HepG2 (cell line): Measurements from ENCODE around the gene MAPK11. TPM values are rescaled to one million over a fixed set of nuclear protein-coding genes. Genes with fewer than 3 reads are reported as not detected.
A peak's percentile ranks its signal among the peaks of the same experiment; 100 is the strongest.

ENCODE experiments used
- ATM ChIP-seq: fragments of 450-650 bp; IDR thresholded peaks from 2 replicates; pipeline ENCODE4 v1.7.1; 2017; ENCODE audit warnings: mild to moderate bottlenecking, borderline replicate concordance
- CCDC6 ChIP-seq: sonication (generic); formaldehyde crosslinking; IDR thresholded peaks from 2 replicates; pipeline ENCODE4 v1.8.1; 2022; ENCODE audit warnings: mild to moderate bottlenecking, missing genetic modification reagents, moderate library complexity
- DPF2 ChIP-seq: sonication (generic); formaldehyde crosslinking; IDR thresholded peaks from 2 replicates; pipeline ENCODE4 v1.4.0; 2020; ENCODE audit warnings: mild to moderate bottlenecking, low read depth, missing genetic modification reagents, borderline replicate concordance
- GABPB1 ChIP-seq: IDR thresholded peaks from 2 replicates; pipeline ENCODE4 v1.6.1; 2016; ENCODE audit warnings: mild to moderate bottlenecking, missing genetic modification reagents, moderate library complexity, missing compliant biosample characterization
- HNF1B ChIP-seq: sonication (generic); formaldehyde crosslinking; IDR thresholded peaks from 2 replicates; pipeline ENCODE4 v1.5.1; 2020; ENCODE audit warnings: mild to moderate bottlenecking, moderate library complexity, missing genetic modification reagents
- MTF1 ChIP-seq: sonication (generic); formaldehyde crosslinking; IDR thresholded peaks from 2 replicates; pipeline ENCODE4 v1.5.0; 2020; ENCODE audit warnings: missing genetic modification reagents
- NFRKB ChIP-seq: fragments of 450-650 bp; IDR thresholded peaks from 2 replicates; pipeline ENCODE4 v1.6.1; 2017
- NR2F1 ChIP-seq, 2 experiments: fragments of 450-650 bp in 1 of 2; formaldehyde crosslinking in 1 of 2; IDR thresholded peaks; 2 replicates each; pipeline versions ENCODE4 v1.5.0 to v1.6.1; 2016 to 2020; ENCODE audit warnings: mild to moderate bottlenecking in 1 of 2, missing compliant biosample characterization in 1 of 2, missing genetic modification reagents in 1 of 2, moderate library complexity in 1 of 2
- POLR2AphosphoS5 ChIP-seq: IDR thresholded peaks from 2 replicates; pipeline ENCODE4 v1.6.1; 2012; ENCODE audit warnings: low read depth, low read length
- REL ChIP-seq: sonication (generic); formaldehyde crosslinking; conservative IDR thresholded peaks from 2 replicates; pipeline ENCODE4 v1.8.0; 2022; ENCODE audit warnings: mild to moderate bottlenecking, missing genetic modification reagents, moderate library complexity
- SOX6 ChIP-seq, 2 experiments: fragments of 450-650 bp in 1 of 2; sonication (generic) in 1 of 2; formaldehyde crosslinking in 1 of 2; IDR thresholded peaks; 2 replicates each; pipeline versions ENCODE4 v1.4.0 to v1.6.1; 2017 to 2020; ENCODE audit warnings: antibody characterized with exemption in 1 of 2, mild to moderate bottlenecking in 1 of 2, missing genetic modification reagents in 1 of 2
- SRSF9 ChIP-seq: fragments of 200-400 bp; formaldehyde crosslinking; IDR thresholded peaks from 2 replicates; pipeline ENCODE4 v1.6.1; 2018; ENCODE audit warnings: borderline replicate concordance, mild to moderate bottlenecking, low read depth, low read length; ENCODE audit not compliant: insufficient read depth, poor library complexity, severe bottlenecking
- ZNF326 ChIP-seq: sonication (generic); formaldehyde crosslinking; IDR thresholded peaks from 2 replicates; pipeline ENCODE4 v1.4.0; 2020; ENCODE audit warnings: missing genetic modification reagents, borderline replicate concordance
- ZNF562 ChIP-seq: sonication (generic); formaldehyde crosslinking; IDR thresholded peaks from 2 replicates; pipeline ENCODE4 v1.8.0; 2022; ENCODE audit warnings: missing genetic modification reagents, borderline replicate concordance
- ZNF691 ChIP-seq: sonication (generic); formaldehyde crosslinking; IDR thresholded peaks from 2 replicates; pipeline ENCODE4 v1.4.0; 2020; ENCODE audit warnings: missing genetic modification reagents, low read depth, mild to moderate bottlenecking, borderline replicate concordance
- ZSCAN29 ChIP-seq: sonication (generic); formaldehyde crosslinking; conservative IDR thresholded peaks from 2 replicates; pipeline ENCODE4 v1.4.0; 2020; ENCODE audit warnings: mild to moderate bottlenecking, missing genetic modification reagents
- polyA plus RNA-seq, 8 experiments: library from polyadenylated mRNA; depleted of rRNA in 3 of 8; stranded (reverse) in 7 of 8; unstranded in 1 of 8; fragments of >200 nt; fragmentation: Illumina TruSeq in 4 of 8; extraction: Trizol in 4 of 8; gene quantifications; 2 replicates each; pipeline versions ENCODE4 v1.2.1 to v1.2.3, GENCODE V29; 2011 to 2016; ENCODE audit warnings: low read depth in 4 of 8, missing spikeins in 1 of 8, mixed read lengths in 1 of 8; ENCODE audit not compliant: insufficient read depth in 1 of 8
- total RNA-seq, 5 experiments: library from RNA; depleted of rRNA; stranded (reverse); fragments of >200 nt; fragmentation: Illumina TruSeq; extraction: Trizol; gene quantifications; 2 replicates each; pipeline ENCODE4 v1.2.3, GENCODE V29; 2016; ENCODE audit warnings: low read depth in 1 of 5
- TF ChIP-seq, protein P1 (sequence below): sonication (generic); formaldehyde crosslinking; IDR thresholded peaks from 2 replicates; pipeline ENCODE4 v1.5.0; 2020; ENCODE audit warnings: missing genetic modification reagents
- TF ChIP-seq, protein P2 (sequence below): fragments of 450-650 bp; IDR thresholded peaks from 2 replicates; pipeline ENCODE4 v1.6.1; 2017; ENCODE audit warnings: mild to moderate bottlenecking
- TF ChIP-seq, protein P3 (sequence below): sonication (generic); formaldehyde crosslinking; IDR thresholded peaks from 2 replicates; pipeline ENCODE4 v1.5.0; 2020; ENCODE audit warnings: mild to moderate bottlenecking, low read depth, missing genetic modification reagents, borderline replicate concordance

The MAPK11 gene
- total and polyA plus RNA-seq, 2 of the 13 experiments (the other 11 are each of a cell fraction or from before 2014, with no cell fraction given), result 0.15 to 0.17 TPM

DNA sequence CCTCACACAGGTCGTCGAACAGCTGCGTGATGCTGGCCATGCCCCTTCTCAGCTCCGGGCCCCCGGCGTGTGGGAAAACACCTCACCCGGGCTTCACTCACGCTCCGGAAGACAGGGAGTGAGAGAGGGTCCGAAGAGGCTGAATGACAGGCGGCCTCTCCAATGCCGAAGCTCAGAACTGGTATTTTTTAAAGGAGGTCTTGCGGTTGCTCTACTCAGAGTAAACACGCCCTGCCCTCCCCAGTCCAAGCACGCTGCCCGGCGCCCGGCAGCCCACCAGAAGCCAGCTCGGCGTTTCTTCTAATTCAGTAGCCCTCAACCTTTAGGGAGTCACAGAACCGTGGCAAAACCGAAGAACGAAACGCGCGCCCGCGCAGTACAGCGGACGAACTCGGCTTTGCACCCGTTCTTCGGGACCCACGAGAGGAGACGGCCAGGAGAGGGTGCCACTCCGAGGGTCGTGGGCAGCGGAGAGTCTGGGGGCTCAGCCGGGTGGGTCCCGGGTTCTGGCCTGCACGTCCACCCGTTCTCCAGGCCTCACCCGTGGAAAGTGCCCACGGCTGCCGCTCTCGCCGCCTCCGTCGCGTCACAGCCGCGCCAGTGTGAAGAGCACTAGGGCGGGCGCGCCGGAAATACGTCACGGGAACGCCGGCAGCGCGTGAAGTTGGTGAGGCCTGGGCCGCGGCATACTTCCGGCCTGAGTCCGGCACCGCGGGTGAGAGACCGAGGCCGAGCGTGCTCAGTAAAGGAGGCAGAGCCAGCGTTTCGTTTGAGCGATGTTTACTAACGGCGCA is 25.6 kb downstream of the MAPK11 start, which contains the start of gene TUBGCP6 (continued):
- TF ChIP-seq, protein P1, sequence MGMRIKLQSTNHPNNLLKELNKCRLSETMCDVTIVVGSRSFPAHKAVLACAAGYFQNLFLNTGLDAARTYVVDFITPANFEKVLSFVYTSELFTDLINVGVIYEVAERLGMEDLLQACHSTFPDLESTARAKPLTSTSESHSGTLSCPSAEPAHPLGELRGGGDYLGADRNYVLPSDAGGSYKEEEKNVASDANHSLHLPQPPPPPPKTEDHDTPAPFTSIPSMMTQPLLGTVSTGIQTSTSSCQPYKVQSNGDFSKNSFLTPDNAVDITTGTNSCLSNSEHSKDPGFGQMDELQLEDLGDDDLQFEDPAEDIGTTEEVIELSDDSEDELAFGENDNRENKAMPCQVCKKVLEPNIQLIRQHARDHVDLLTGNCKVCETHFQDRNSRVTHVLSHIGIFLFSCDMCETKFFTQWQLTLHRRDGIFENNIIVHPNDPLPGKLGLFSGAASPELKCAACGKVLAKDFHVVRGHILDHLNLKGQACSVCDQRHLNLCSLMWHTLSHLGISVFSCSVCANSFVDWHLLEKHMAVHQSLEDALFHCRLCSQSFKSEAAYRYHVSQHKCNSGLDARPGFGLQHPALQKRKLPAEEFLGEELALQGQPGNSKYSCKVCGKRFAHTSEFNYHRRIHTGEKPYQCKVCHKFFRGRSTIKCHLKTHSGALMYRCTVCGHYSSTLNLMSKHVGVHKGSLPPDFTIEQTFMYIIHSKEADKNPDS, result no peak; the same call in 1 of the 2 replicates
- no peak; the same call in 1 of the 2 replicates for TF ChIP-seq CCDC6 (CRISPR knock-in tag)
- peak; percentile 90 for TF ChIP-seq ZNF691 (CRISPR knock-in tag)
- no peak for TF ChIP-seq REL (CRISPR knock-in tag)
- peak; percentile 85 for TF ChIP-seq POLR2AphosphoS5
- peak in 1 of 2 experiments; percentile 48; a peak in 1 of 4 replicates for TF ChIP-seq NR2F1 (CRISPR knock-in tag; IDR thresholded peaks at IDR 0.05)
- TF ChIP-seq, protein P2, sequence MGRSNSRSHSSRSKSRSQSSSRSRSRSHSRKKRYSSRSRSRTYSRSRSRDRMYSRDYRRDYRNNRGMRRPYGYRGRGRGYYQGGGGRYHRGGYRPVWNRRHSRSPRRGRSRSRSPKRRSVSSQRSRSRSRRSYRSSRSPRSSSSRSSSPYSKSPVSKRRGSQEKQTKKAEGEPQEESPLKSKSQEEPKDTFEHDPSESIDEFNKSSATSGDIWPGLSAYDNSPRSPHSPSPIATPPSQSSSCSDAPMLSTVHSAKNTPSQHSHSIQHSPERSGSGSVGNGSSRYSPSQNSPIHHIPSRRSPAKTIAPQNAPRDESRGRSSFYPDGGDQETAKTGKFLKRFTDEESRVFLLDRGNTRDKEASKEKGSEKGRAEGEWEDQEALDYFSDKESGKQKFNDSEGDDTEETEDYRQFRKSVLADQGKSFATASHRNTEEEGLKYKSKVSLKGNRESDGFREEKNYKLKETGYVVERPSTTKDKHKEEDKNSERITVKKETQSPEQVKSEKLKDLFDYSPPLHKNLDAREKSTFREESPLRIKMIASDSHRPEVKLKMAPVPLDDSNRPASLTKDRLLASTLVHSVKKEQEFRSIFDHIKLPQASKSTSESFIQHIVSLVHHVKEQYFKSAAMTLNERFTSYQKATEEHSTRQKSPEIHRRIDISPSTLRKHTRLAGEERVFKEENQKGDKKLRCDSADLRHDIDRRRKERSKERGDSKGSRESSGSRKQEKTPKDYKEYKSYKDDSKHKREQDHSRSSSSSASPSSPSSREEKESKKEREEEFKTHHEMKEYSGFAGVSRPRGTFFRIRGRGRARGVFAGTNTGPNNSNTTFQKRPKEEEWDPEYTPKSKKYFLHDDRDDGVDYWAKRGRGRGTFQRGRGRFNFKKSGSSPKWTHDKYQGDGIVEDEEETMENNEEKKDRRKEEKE, result no peak
- TF ChIP-seq, protein P3, sequence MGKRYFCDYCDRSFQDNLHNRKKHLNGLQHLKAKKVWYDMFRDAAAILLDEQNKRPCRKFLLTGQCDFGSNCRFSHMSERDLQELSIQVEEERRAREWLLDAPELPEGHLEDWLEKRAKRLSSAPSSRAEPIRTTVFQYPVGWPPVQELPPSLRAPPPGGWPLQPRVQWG (CRISPR knock-in tag), result no peak
- TF ChIP-seq DPF2 (CRISPR knock-in tag), result no peak
- TF ChIP-seq ATM, result no peak
- 0 out of 2 replicates have a peak, but pooled peaks have one; percentile 54 for TF ChIP-seq ZSCAN29 (CRISPR knock-in tag)
- no peak for TF ChIP-seq SOX6 (IDR thresholded peaks at IDR 0.05)
- peak; percentile 75 for TF ChIP-seq SOX6 (CRISPR knock-in tag; IDR thresholded peaks at IDR 0.05)
- no peak for TF ChIP-seq ZNF326
- no peak for TF ChIP-seq SRSF9
- TF ChIP-seq ZNF562 (CRISPR knock-in tag), result no peak
- TF ChIP-seq NFRKB, result no peak
- TF ChIP-seq HNF1B (CRISPR knock-in tag), result peak; percentile 83
- TF ChIP-seq GABPB1 (CRISPR knock-in tag), result peak; percentile 98
- no peak for TF ChIP-seq MTF1 (CRISPR knock-in tag)
